Measurements from ENCODE around the gene INTS11. TPM values are rescaled to one million over a fixed set of nuclear protein-coding genes. Genes with fewer than 3 reads are reported as not detected.

The INTS11 gene
- total RNA-seq, 2 experiments from 2014 or later = 120 to 134 TPM

DNA sequence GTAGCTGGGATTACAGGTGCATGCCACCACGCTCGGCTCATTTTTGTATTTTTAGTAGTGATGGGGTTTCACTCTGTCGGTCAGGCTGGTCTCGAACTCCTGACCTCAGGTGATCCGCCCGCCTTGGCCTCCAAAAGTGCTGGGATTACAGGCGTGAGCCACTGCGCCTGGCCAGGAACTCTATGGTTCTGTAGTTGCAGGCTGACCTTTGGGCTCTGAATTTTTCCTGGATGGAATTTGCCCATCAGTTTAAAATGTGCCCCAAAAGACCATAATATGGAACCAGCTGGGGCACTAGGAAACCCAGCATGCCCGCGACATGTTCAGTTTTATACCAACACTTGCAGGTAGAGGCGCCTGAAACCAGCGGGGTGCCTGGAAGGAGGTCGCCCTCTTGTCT, 45.8 kb downstream of the INTS11 start:
- POLR2A ChIA-PET = interaction anchor here (0.6 kb wide), 1 partner anchor 47 kb away, joined by 3 read pairs; no protein-coding TSS in a partner anchor
- CTCF ChIA-PET = no interaction called here

DNA sequence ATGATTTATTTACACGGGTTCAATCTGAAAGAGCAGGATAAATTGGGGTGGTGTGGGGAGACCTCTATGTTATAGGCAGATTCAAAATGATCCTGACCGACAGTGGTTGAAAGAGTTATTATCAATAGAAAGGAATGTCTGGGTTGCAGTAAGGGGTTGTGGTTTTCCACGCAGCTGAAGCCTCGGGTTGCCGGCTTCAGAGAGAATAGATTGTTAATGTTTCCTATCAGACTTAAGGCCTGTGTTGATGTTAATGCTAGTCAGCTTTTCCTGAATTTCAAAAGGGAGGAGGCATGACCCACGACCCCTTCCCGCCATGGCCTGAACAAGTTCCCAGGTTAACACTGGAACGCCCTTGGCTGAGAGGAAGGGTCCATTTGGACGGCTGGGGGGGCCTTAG, 48.6 kb downstream of the INTS11 start:
- H3K9me3 Mint-ChIP-seq (ENCODE audit: insufficient read depth) = no peaks in the 10 kb centered on the region
- peaks cover 16% of the 10 kb centered on the region for H3K36me3 Mint-ChIP-seq (ENCODE audit: low read depth)
- DNase-seq (no peak), ATAC-seq (no peak)
- no peaks in the 10 kb centered on the region for H3K27me3 Mint-ChIP-seq (ENCODE audit: low read depth)
- H3K4me3 Mint-ChIP-seq = peak overlapping the region; percentile 46
- POLR2A ChIA-PET = no interaction called here
- H3K4me1 Mint-ChIP-seq (ENCODE audit: low read depth) = peaks cover 26% of the 10 kb centered on the region
- H3K27ac Mint-ChIP-seq = no peak overlapping the region
- CTCF ChIA-PET = no interaction called here

More for the DNA sequence above, 45.8 kb downstream of the INTS11 start:
- H3K4me1 Mint-ChIP-seq (ENCODE audit: low read depth) = peaks cover 5% of the 10 kb centered on the region
- H3K27ac Mint-ChIP-seq = no peak overlapping the region
- H3K36me3 Mint-ChIP-seq (ENCODE audit: low read depth) = no peaks in the 10 kb centered on the region
- H3K27me3 Mint-ChIP-seq (ENCODE audit: low read depth) = no peaks in the 10 kb centered on the region
- H3K9me3 Mint-ChIP-seq (ENCODE audit: insufficient read depth) = no peaks in the 10 kb centered on the region
- ATAC-seq = no peak
- DNase-seq = no peak
- no peak overlapping the region for H3K4me3 Mint-ChIP-seq

DNA sequence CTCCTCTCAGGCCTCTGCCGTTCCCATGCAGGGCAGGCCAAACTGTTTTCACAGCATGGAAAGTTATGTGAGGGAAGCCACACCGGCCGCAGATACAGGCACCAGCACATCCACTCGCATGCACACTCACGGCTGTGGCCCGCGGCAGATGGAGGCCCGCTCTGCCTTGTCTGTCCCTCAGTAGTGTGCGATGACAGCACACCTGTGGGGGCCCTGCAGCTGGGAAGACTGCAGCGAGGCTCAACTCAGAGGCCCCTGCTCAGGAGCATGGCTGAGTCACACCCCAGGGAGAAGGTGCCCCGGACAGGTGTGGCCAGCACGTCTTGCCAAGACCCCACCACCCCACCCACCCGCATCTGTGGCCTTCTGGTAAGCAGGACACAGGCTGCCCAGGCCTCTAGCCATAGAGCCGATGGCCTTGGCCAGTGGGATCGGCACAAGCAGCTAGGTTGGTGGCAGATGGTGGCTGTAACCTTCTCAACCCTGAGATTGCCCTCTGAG, 49.5 kb downstream of the INTS11 start:
- ChIA-PET CTCF (no interaction called here), POLR2A (no interaction called here)
- Mint-ChIP-seq H3K4me3 (peak overlapping the region; percentile 63), H3K4me1 (ENCODE audit: low read depth) (peaks cover 35% of the 10 kb centered on the region), H3K27ac (peak overlapping the region; percentile 55), H3K9me3 (ENCODE audit: insufficient read depth) (no peaks in the 10 kb centered on the region), H3K36me3 (ENCODE audit: low read depth) (peaks cover 25% of the 10 kb centered on the region), H3K27me3 (ENCODE audit: low read depth) (no peaks in the 10 kb centered on the region)
- ATAC-seq (no peak), DNase-seq (no peak)

DNA sequence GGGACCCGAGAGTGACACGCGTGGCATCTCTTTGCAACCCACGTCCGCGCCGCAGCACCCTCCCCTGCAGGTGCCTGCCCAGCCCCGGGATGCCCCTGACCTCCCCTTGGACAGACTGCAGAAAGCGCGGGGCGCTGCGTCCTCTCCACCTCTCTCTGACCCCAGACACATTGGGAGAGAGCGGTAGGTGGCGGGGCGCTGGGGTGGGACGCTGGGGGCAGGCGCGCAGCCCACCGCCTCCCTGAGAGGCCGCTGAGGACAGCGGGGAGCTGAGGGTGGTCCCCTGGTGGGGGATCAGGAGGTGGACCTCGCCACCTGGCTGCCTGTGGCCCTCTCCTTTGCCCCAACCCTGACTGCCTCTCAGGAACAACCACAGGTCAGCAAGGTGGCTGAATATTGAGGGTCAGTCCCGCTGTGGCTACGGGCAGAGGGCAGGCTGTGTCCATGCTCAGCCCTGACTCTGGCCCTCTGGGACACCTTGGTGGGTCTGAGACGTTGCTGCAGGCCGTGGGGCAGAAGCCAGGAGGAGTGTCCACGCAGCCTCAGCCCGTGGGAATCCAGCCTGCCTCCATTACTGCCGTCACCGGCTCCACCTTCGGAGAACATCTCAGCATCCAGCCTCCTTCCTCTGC, 50.0 kb downstream of the INTS11 start:
- no peaks in the 10 kb centered on the region for H3K9me3 Mint-ChIP-seq (ENCODE audit: insufficient read depth)
- no peak for ATAC-seq
- no peak for DNase-seq
- H3K36me3 Mint-ChIP-seq (ENCODE audit: low read depth) = peaks cover 29% of the 10 kb centered on the region
- peak overlapping the region; percentile 63 for H3K4me3 Mint-ChIP-seq
- POLR2A ChIA-PET = no interaction called here
- no peaks in the 10 kb centered on the region for H3K27me3 Mint-ChIP-seq (ENCODE audit: low read depth)
- CTCF ChIA-PET = interaction anchor here (0.7 to 1.8 kb wide), 3 partner anchors 16 to 31 kb away, joined by 3 to 4 read pairs (median 4); no protein-coding TSS in a partner anchor
- peaks cover 39% of the 10 kb centered on the region for H3K4me1 Mint-ChIP-seq (ENCODE audit: low read depth)
- H3K27ac Mint-ChIP-seq = peak overlapping the region; percentile 55

DNA sequence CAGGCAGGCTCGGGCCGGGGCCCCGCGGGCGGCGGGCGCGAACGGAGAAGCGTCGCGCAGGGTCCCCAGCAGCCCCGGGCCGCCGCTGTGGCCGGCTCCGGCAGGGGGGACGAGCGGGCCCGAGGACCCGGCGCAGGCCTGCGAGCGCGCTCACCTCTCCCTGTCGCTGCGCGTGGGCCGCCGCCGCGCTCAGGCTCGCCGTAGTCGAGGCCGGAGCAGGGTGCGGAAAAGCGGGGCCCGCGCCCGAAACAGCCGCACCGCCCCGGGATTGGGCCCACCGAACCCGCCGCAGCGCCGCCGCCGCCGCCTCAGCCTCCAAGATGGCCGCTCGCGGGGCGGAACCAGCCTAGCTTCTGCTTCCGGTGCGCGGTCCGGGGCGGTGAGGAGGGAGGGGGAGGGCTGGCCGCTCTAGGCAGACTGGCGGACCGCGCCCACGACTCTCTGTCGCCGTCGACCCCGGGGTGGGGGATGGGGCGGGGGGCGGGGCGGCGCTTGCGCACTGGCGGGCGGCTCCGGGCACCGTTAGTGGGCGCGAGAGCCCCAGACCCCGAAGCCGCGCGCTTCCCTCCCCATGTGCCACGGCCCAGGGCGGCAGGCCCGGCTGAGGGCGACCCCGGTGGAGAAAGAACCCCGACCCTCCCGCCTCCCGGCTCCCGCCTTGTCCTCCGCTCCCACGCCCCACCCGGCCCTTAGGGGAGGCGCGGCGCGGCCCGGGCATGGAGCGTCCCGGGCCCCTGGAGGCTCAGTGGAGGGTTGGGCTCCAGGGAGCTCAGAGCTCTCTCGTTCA, 50.8 kb downstream of the INTS11 start, which contains the start of gene UBE2J2:
Gene UBE2J2, minus strand, starts transcription at position 343 of the 787 bp plus-strand sequence. CDS start 5,862 bp downstream, outside the sequence.
- Mint-ChIP-seq H3K4me3 (peak within 1 kb of the TSS; percentile 89), H3K36me3 (ENCODE audit: low read depth) (peaks cover 29% of the 10 kb centered on the region), H3K27ac (peak within 1 kb of the TSS; percentile 87), H3K9me3 (ENCODE audit: insufficient read depth) (no peaks in the 10 kb centered on the region), H3K27me3 (ENCODE audit: low read depth) (no peaks in the 10 kb centered on the region), H3K4me1 (ENCODE audit: low read depth) (peaks cover 39% of the 10 kb centered on the region)
- CTCF ChIA-PET = interaction anchor here (0.7 to 1.8 kb wide), 4 partner anchors 17 to 156 kb away, joined by 3 to 5 read pairs (median 4); no protein-coding TSS in a partner anchor
- DNase-seq (peak; percentile 96), ATAC-seq (peak; percentile 95)
- POLR2A ChIA-PET = interaction anchor here (0.9 kb wide), 1 partner anchor 32 kb away, joined by 3 read pairs; no protein-coding TSS in a partner anchor

DNA sequence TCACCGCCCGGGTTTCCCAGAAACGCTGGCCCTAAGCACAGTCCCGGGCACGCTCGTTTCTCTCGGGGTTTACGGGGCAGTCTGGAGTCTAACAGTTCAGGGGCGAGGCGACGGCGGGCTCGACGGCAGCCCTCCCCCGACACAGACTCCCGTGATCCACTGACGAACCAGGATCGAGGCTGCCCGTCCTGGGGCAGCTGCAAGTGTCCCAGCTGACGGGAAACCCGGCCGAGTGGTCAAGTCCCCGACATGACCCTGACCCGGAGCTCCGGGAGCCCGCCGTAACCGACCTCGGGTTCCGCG, 51.3 kb downstream of the INTS11 start:
- no peaks in the 10 kb centered on the region for H3K9me3 Mint-ChIP-seq (ENCODE audit: insufficient read depth)
- H3K36me3 Mint-ChIP-seq (ENCODE audit: low read depth) = peaks cover 29% of the 10 kb centered on the region
- H3K27me3 Mint-ChIP-seq (ENCODE audit: low read depth) = no peaks in the 10 kb centered on the region
- H3K4me1 Mint-ChIP-seq (ENCODE audit: low read depth) = peaks cover 39% of the 10 kb centered on the region
- no peak for DNase-seq
- peak; percentile 7 for ATAC-seq
- peak overlapping the region; percentile 87 for H3K27ac Mint-ChIP-seq
- CTCF ChIA-PET = interaction anchor here (1.0 to 1.8 kb wide), 3 partner anchors 18 to 156 kb away, joined by 3 to 5 read pairs (median 4); no protein-coding TSS in a partner anchor
- POLR2A ChIA-PET = interaction anchor here (0.9 kb wide), 1 partner anchor 32 kb away, joined by 3 read pairs; no protein-coding TSS in a partner anchor
- peak overlapping the region; percentile 89 for H3K4me3 Mint-ChIP-seq

DNA sequence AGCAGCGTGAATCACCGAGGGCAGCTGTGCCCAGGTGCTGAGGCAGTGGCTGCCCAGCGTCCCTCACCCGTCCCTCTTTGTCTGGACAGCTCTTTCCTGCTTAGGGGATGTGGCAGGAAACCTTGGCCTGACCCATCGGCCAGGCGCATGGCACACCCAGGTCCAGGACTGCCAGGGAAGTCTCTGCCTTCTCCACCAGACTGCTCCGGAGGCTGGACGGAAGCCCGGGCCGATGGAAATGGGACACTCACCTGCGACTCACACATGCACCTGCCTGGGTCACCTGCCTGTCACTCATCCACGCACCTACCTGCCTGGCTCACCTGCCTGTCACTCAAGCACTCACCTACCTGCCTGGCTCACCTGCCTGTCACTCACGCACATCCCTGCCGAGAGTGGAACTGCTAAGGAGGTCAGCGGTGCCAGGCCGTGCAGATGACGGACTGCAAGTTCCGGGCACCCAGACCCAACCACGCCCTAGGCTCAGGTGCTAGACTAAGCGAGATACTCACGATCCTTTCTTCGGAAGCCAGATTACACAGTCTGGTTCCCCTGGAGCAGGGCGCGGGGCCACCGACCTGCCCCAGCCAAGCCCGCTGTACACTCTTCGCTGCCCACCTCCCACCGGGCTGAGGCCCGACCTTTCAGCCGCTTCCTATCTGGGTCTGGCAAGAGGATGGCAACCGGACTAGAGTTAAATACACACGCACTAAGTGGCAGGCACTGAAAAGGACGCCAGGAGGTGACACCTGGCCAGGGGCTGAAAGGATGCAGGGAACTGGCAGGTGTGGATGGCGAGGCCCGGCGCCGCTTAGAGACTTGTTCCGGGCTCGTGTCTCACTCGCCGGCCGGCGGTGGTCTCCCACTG, 51.9 kb downstream of the INTS11 start:
- Mint-ChIP-seq H3K27ac (peak overlapping the region; percentile 87), H3K4me1 (ENCODE audit: low read depth) (peaks cover 39% of the 10 kb centered on the region)
- POLR2A ChIA-PET = interaction anchor here (0.7 to 0.9 kb wide), 2 partner anchors 33 to 314 kb away, joined by 3 read pairs; partner anchors contain the start of gene NOC2L

DNA sequence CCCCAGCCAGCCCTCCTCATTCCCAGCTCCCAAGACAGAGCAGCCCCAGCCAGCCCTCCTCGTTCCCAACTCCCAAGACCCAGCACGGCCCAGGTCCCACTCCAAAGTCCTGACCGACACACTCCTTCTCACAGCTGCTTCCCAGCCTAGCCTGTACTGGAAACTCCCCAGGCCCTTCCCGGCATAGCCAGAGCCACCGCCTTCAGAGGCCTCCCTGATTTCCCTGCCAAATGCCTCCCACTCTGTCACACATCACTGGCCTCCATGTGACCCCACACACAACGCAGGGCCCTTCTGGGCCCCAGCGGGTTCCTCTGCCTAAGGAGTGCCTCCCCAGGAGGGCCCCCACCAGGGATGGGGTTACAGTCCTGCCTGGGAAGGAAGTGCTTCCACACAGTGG, 53.6 kb downstream of the INTS11 start:
- peaks cover 38% of the 10 kb centered on the region for H3K36me3 Mint-ChIP-seq (ENCODE audit: low read depth)
- H3K27me3 Mint-ChIP-seq (ENCODE audit: low read depth) = no peaks in the 10 kb centered on the region
- peak overlapping the region; percentile 67 for H3K4me3 Mint-ChIP-seq
- POLR2A ChIA-PET = no interaction called here
- H3K4me1 Mint-ChIP-seq (ENCODE audit: low read depth) = peaks cover 42% of the 10 kb centered on the region
- H3K27ac Mint-ChIP-seq = peak overlapping the region; percentile 70
- no peak for ATAC-seq
- H3K9me3 Mint-ChIP-seq (ENCODE audit: insufficient read depth) = no peaks in the 10 kb centered on the region
- CTCF ChIA-PET = interaction anchor here (1.5 to 1.8 kb wide), 2 partner anchors 21 to 149 kb away, joined by 4 to 7 read pairs; no protein-coding TSS in a partner anchor
- no peak for DNase-seq

More for the DNA sequence above, 51.9 kb downstream of the INTS11 start:
- Mint-ChIP-seq H3K4me3 (peak overlapping the region; percentile 89), H3K9me3 (ENCODE audit: insufficient read depth) (no peaks in the 10 kb centered on the region), H3K36me3 (ENCODE audit: low read depth) (peaks cover 29% of the 10 kb centered on the region), H3K27me3 (ENCODE audit: low read depth) (no peaks in the 10 kb centered on the region)
- DNase-seq (peak; percentile 38), ATAC-seq (peak; percentile 10)
- CTCF ChIA-PET = interaction anchor here (1.0 to 1.8 kb wide), 3 partner anchors 19 to 155 kb away, joined by 4 to 7 read pairs (median 5); no protein-coding TSS in a partner anchor

DNA sequence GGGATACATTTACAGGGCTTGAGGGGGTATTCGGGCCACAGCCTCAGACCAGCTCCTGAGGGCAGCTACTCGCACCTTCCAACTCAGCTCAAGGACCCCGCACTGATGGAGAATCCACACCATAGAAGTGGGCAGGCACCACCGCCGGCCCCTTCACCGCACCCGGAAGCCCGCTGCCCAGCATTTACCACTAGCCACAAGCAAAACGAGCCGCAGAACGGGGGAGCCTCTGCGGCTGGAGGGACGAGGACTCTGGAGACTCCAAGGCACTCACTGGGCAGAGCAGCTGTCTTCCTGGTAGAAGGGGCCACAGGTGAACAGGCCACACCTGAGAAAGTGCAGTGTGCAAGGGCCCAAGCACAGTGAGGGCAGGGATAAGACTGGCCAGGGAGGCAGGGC, 56.2 kb downstream of the INTS11 start:
- Mint-ChIP-seq H3K27me3 (ENCODE audit: low read depth) (no peaks in the 10 kb centered on the region), H3K36me3 (ENCODE audit: low read depth) (peaks cover 46% of the 10 kb centered on the region), H3K4me3 (no peak overlapping the region), H3K4me1 (ENCODE audit: low read depth) (peaks cover 38% of the 10 kb centered on the region), H3K9me3 (ENCODE audit: insufficient read depth) (no peaks in the 10 kb centered on the region), H3K27ac (no peak overlapping the region)
- ChIA-PET CTCF (interaction anchor here (1.0 kb wide), 1 partner anchor 146 kb away, joined by 4 read pairs; no protein-coding TSS in a partner anchor), POLR2A (no interaction called here)
- no peak for ATAC-seq
- no peak for DNase-seq

DNA sequence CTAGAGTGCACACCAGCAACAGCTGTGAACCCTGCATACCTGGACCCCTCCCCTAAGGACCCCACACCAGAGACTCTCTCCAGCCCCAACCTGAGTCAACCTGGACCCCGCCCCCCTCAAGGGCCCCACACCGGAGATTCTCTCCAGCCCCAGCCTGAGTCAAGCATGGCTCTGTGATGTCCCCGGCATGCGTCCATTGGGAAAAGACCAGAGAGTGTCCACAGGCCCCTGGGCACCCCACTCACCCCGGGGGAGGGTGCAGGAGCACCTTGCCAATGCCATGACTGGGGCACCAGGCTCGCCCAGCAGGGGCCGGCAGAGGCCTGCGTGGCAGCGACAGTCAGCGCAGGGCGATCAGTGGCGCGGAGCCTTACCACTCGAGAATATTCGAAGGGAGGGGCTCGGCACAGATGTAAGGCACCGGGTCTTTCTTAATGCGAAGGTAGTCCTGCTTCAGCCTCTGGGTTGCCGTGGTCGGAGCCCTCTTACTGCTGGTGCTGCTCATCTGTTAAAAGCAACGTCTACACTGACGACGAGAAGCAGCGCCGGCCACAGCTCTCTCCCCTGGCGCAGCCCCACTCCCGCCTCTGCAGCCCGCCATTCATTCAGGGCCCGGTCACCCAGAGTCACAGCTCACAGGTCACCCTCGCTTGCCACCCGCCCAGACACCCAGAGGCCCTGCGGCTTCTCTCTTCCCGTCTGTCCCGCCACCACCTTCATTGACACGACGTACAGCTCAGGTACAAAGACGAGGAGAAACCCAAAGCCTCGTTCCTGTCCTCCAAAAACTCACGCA, 56.8 kb downstream of the INTS11 start:
- DNase-seq (no peak), ATAC-seq (no peak)
- ChIA-PET CTCF (interaction anchor here (1.0 kb wide), 1 partner anchor 145 kb away, joined by 4 read pairs; no protein-coding TSS in a partner anchor), POLR2A (no interaction called here)
- H3K27me3 Mint-ChIP-seq (ENCODE audit: low read depth) = no peaks in the 10 kb centered on the region
- no peak overlapping the region for H3K27ac Mint-ChIP-seq
- peaks cover 48% of the 10 kb centered on the region for H3K36me3 Mint-ChIP-seq (ENCODE audit: low read depth)
- no peak overlapping the region for H3K4me3 Mint-ChIP-seq
- H3K4me1 Mint-ChIP-seq (ENCODE audit: low read depth) = peaks cover 34% of the 10 kb centered on the region
- H3K9me3 Mint-ChIP-seq (ENCODE audit: insufficient read depth) = no peaks in the 10 kb centered on the region
